H1 (cell line): ENCODE measurements around the gene ADCK2. TPM values are rescaled to one million over a fixed set of nuclear protein-coding genes. Genes with fewer than 3 reads are reported as not detected.

Source experiments
- CHD1 ChIP-seq: IDR thresholded peaks from 2 replicates; pipeline ENCODE4 v1.6.1; 2012; ENCODE audit warnings: low read depth, low read length, improper control_type of control experiment
- EGR1 ChIP-seq: IDR thresholded peaks from 2 replicates; pipeline ENCODE4 v1.6.1; 2011; ENCODE audit warnings: low read depth, low read length, borderline replicate concordance
- EP300 ChIP-seq, 2 experiments: IDR thresholded peaks; 1 replicate in 1 of 2; 2 replicates in 1 of 2; pipeline ENCODE4 v1.6.1; 2011 to 2012; ENCODE audit warnings: low read depth in 2 of 2, low read length in 2 of 2, mild to moderate bottlenecking in 2 of 2, borderline replicate concordance in 1 of 2, inconsistent platforms in 1 of 2, moderate library complexity in 1 of 2
- HDAC6 ChIP-seq: IDR thresholded peaks from one replicate; pipeline ENCODE4 v1.7.1; 2012; ENCODE audit warnings: low read depth, mild to moderate bottlenecking, inconsistent platforms, low read length, moderate library complexity
- polyA plus RNA-seq, 7 experiments: library from polyadenylated mRNA; depleted of rRNA in 3 of 7; stranded (reverse) in 5 of 7; unstranded in 2 of 7; fragments of >200 nt in 5 of 7; fragments of 200-250 nt in 2 of 7; gene quantifications; 1 replicate in 5 of 7; 2 replicates in 1 of 7; 4 replicates in 1 of 7; pipeline versions ENCODE4 v1.2.1 to v1.2.3, GENCODE V29; 2011 to 2013; ENCODE audit warnings: missing spikeins in 2 of 7, mixed read lengths in 2 of 7
- total RNA-seq: library from RNA; stranded (reverse); fragmentation: NEBNext Ultra II Directional; extraction: Animal tissue kit (Norgen Biotek cat#: 25700); gene quantifications from 2 replicates; pipeline ENCODE4 v1.2.1, GENCODE V29; 2021
- TF ChIP-seq, protein P1 (sequence below): fragments of 300-600 bp; sonication (generic); IDR thresholded peaks from 2 replicates; pipeline ENCODE4 v1.7.1; 2012; ENCODE audit warnings: low read length, moderate library complexity, mild to moderate bottlenecking, inconsistent platforms; ENCODE audit not compliant: insufficient replicate concordance

ADCK2 gene
- total and polyA plus RNA-seq, 2 of the 8 experiments (the other 6 are each of a cell fraction or from before 2014, with no cell fraction given): 6.9 to 11.7 TPM

- TF ChIP-seq, protein P1, sequence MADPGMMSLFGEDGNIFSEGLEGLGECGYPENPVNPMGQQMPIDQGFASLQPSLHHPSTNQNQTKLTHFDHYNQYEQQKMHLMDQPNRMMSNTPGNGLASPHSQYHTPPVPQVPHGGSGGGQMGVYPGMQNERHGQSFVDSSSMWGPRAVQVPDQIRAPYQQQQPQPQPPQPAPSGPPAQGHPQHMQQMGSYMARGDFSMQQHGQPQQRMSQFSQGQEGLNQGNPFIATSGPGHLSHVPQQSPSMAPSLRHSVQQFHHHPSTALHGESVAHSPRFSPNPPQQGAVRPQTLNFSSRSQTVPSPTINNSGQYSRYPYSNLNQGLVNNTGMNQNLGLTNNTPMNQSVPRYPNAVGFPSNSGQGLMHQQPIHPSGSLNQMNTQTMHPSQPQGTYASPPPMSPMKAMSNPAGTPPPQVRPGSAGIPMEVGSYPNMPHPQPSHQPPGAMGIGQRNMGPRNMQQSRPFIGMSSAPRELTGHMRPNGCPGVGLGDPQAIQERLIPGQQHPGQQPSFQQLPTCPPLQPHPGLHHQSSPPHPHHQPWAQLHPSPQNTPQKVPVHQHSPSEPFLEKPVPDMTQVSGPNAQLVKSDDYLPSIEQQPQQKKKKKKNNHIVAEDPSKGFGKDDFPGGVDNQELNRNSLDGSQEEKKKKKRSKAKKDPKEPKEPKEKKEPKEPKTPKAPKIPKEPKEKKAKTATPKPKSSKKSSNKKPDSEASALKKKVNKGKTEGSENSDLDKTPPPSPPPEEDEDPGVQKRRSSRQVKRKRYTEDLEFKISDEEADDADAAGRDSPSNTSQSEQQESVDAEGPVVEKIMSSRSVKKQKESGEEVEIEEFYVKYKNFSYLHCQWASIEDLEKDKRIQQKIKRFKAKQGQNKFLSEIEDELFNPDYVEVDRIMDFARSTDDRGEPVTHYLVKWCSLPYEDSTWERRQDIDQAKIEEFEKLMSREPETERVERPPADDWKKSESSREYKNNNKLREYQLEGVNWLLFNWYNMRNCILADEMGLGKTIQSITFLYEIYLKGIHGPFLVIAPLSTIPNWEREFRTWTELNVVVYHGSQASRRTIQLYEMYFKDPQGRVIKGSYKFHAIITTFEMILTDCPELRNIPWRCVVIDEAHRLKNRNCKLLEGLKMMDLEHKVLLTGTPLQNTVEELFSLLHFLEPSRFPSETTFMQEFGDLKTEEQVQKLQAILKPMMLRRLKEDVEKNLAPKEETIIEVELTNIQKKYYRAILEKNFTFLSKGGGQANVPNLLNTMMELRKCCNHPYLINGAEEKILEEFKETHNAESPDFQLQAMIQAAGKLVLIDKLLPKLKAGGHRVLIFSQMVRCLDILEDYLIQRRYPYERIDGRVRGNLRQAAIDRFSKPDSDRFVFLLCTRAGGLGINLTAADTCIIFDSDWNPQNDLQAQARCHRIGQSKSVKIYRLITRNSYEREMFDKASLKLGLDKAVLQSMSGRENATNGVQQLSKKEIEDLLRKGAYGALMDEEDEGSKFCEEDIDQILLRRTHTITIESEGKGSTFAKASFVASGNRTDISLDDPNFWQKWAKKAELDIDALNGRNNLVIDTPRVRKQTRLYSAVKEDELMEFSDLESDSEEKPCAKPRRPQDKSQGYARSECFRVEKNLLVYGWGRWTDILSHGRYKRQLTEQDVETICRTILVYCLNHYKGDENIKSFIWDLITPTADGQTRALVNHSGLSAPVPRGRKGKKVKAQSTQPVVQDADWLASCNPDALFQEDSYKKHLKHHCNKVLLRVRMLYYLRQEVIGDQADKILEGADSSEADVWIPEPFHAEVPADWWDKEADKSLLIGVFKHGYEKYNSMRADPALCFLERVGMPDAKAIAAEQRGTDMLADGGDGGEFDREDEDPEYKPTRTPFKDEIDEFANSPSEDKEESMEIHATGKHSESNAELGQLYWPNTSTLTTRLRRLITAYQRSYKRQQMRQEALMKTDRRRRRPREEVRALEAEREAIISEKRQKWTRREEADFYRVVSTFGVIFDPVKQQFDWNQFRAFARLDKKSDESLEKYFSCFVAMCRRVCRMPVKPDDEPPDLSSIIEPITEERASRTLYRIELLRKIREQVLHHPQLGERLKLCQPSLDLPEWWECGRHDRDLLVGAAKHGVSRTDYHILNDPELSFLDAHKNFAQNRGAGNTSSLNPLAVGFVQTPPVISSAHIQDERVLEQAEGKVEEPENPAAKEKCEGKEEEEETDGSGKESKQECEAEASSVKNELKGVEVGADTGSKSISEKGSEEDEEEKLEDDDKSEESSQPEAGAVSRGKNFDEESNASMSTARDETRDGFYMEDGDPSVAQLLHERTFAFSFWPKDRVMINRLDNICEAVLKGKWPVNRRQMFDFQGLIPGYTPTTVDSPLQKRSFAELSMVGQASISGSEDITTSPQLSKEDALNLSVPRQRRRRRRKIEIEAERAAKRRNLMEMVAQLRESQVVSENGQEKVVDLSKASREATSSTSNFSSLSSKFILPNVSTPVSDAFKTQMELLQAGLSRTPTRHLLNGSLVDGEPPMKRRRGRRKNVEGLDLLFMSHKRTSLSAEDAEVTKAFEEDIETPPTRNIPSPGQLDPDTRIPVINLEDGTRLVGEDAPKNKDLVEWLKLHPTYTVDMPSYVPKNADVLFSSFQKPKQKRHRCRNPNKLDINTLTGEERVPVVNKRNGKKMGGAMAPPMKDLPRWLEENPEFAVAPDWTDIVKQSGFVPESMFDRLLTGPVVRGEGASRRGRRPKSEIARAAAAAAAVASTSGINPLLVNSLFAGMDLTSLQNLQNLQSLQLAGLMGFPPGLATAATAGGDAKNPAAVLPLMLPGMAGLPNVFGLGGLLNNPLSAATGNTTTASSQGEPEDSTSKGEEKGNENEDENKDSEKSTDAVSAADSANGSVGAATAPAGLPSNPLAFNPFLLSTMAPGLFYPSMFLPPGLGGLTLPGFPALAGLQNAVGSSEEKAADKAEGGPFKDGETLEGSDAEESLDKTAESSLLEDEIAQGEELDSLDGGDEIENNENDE: no peak
- TF ChIP-seq HDAC6: no peak
- no peak for TF ChIP-seq EP300 (IDR thresholded peaks at IDR 0.05; ENCODE audit: borderline replicate concordance in 1 of 2, low read depth in 2 of 2, low read length in 2 of 2)
- TF ChIP-seq CHD1: no peak
- TF ChIP-seq EGR1: no peak
Measured at GRCh38 chr7:140667476-140667875, 5.3 kb upstream of the ADCK2 start (continued).
